HCT116 (cell line): Measurements from ENCODE around the gene SPCS2. TPM values are rescaled to one million over a fixed set of nuclear protein-coding genes. Genes with fewer than 3 reads are reported as not detected.

Experiments
- ATAC-seq: fragments of 200-7000 bp; cut with Tn5 transposase; 2 replicates; pipeline ENCODE4 v1.9.1; 2020; ENCODE audit warnings: mild to moderate bottlenecking, moderate library complexity
- BruUV-seq: library from RNA; stranded (reverse); fragments of 400-500 nt; replicated peaks from 2 replicates; lab custom pipeline; 2021; lab: Mats Ljungman, UMichigan
- CTCF ChIA-PET: fragments of 300-600 bp; sonication (Branson Sonifier 250); formaldehyde crosslinking; loops from one replicate; lab custom pipeline; 2021; ENCODE audit warnings: antibody characterized with exemption; lab: Charles Lee
- POLR2A ChIA-PET: fragments of 300-600, 350-600 bp; sonication (Branson Sonifier 250); formaldehyde crosslinking; loops from one replicate; lab custom pipeline; 2021; ENCODE audit warnings: antibody characterized with exemption; lab: Charles Lee
- RAD21 ChIA-PET, 2 experiments: fragments of 300-600 bp; sonication (Branson Sonifier 250); formaldehyde crosslinking; loops; one replicate each; lab custom pipeline; 2023; ENCODE audit warnings: low total read pairs in 2 of 2; ENCODE audit not compliant: uncharacterized antibody in 2 of 2, unreplicated experiment in 2 of 2, low non-redundant PET in 1 of 2; lab: Charles Lee
- DNase-seq: peaks from one replicate; pipeline ENCODE4 v3.0.0-alpha.2; 2010; ENCODE audit warnings: low read depth, low spot score
- H2AFZ ChIP-seq: fragments of 200-600 bp; shearing (Covaris generic), sonication (generic); 2 replicates; pipeline ENCODE4 v1.6.1; 2017; ENCODE audit warnings: low read depth, mixed run types, mixed read lengths, antibody characterized with exemption, low read length; ENCODE audit not compliant: poor library complexity, severe bottlenecking
- H3K27ac ChIP-seq: 2 replicates; pipeline ENCODE4 v1.5.1; 2012; ENCODE audit warnings: low read depth, low read length
- H3K27me3 ChIP-seq: fragments of 200-600 bp; sonication (generic); 2 replicates; pipeline ENCODE4 v1.6.1; 2016; ENCODE audit warnings: mixed run types, low read length, mixed read lengths; ENCODE audit not compliant: insufficient read depth
- H3K36me3 ChIP-seq, 2 experiments: fragments of 200-500 bp in 1 of 2; fragments of 200-600 bp in 1 of 2; sonication (Bioruptor generic) in 1 of 2; sonication (generic) in 1 of 2; 2 replicates each; pipeline versions ENCODE4 v1.5.1 to v1.6.1; 2014 to 2016; ENCODE audit warnings: low read length in 2 of 2, inconsistent platforms in 1 of 2, mixed read lengths in 1 of 2, mixed run types in 1 of 2; ENCODE audit not compliant: insufficient read depth in 2 of 2, control insufficient read depth in 1 of 2
- H3K4me1 ChIP-seq, 2 experiments: fragments of 200-600 bp in 1 of 2; sonication (generic) in 1 of 2; 2 replicates each; pipeline versions ENCODE4 v1.5.1 to v1.6.1; 2012 to 2017; ENCODE audit warnings: low read length in 2 of 2, inconsistent platforms in 1 of 2, mild to moderate bottlenecking in 1 of 2, mixed read lengths in 1 of 2, mixed run types in 1 of 2, moderate library complexity in 1 of 2; ENCODE audit not compliant: insufficient read depth in 2 of 2, control insufficient read depth in 1 of 2
- H3K4me2 ChIP-seq: fragments of 200-600 bp; sonication (generic); 2 replicates; pipeline ENCODE4 v1.6.1; 2017; ENCODE audit warnings: mixed run types, low read length, mixed read lengths
- H3K4me3 ChIP-seq, 2 experiments: fragments of 200-600 bp in 1 of 2; sonication (generic) in 1 of 2; replicated peaks in 1 of 2; 2 replicates each; pipeline ENCODE4 v1.5.1; 2011 to 2016; ENCODE audit warnings: low read length in 2 of 2, control low read depth in 1 of 2, low read depth in 1 of 2, mild to moderate bottlenecking in 1 of 2, mixed read lengths in 1 of 2, mixed run types in 1 of 2
- H3K79me2 ChIP-seq: fragments of 200-600 bp; sonication (generic); 2 replicates; pipeline ENCODE4 v1.6.1; 2017; ENCODE audit warnings: mild to moderate bottlenecking, mixed run types, low read length, moderate library complexity, mixed read lengths; ENCODE audit not compliant: insufficient read depth
- H3K9ac ChIP-seq: fragments of 200-600 bp; sonication (generic); 2 replicates; pipeline ENCODE4 v1.6.1; 2016; ENCODE audit warnings: low read length, mixed read lengths
- H3K9me2 ChIP-seq: fragments of 200-600 bp; sonication (generic), shearing (Covaris generic); 2 replicates; pipeline ENCODE4 v1.6.1; 2017; ENCODE audit warnings: mixed run types, mild to moderate bottlenecking, moderate library complexity; ENCODE audit not compliant: insufficient read depth
- H3K9me3 ChIP-seq, 2 experiments: fragments of 200-500 bp in 1 of 2; fragments of 200-600 bp in 1 of 2; sonication (Bioruptor generic) in 1 of 2; sonication (generic) in 1 of 2; 2 replicates each; pipeline ENCODE4 v1.6.1; 2014 to 2017; ENCODE audit warnings: low read length in 2 of 2, mixed read lengths in 2 of 2, inconsistent platforms in 1 of 2, low read depth in 1 of 2, mild to moderate bottlenecking in 1 of 2, mixed run types in 1 of 2, moderate library complexity in 1 of 2; ENCODE audit not compliant: control insufficient read depth in 1 of 2, insufficient read depth in 1 of 2
- H4K20me1 ChIP-seq: fragments of 200-600 bp; sonication (generic), shearing (Covaris generic); 2 replicates; pipeline ENCODE4 v1.6.1; 2017; ENCODE audit warnings: mixed run types, mild to moderate bottlenecking, moderate library complexity; ENCODE audit not compliant: insufficient read depth
- CEBPB ChIP-seq: IDR thresholded peaks from 2 replicates; pipeline ENCODE4 v1.6.1; 2012; ENCODE audit warnings: low read depth
- EGR1 ChIP-seq: IDR thresholded peaks from 2 replicates; pipeline ENCODE4 v1.6.1; 2012; ENCODE audit warnings: low read depth
- EZH2 ChIP-seq: fragments of 200-600 bp; sonication (generic); IDR thresholded peaks from 2 replicates; pipeline ENCODE4 v1.6.1; 2017; ENCODE audit warnings: antibody characterized with exemption, mixed run types
- EZH2phosphoT487 ChIP-seq: fragments of 200-600 bp; IDR thresholded peaks from 2 replicates; pipeline ENCODE4 v1.6.1; 2018; ENCODE audit warnings: antibody characterized with exemption, borderline replicate concordance
- JUND ChIP-seq: IDR thresholded peaks from 2 replicates; pipeline ENCODE4 v1.6.1; 2012
- POLR2A ChIP-seq: IDR thresholded peaks from 2 replicates; pipeline ENCODE4 v1.7.0; 2011; ENCODE audit warnings: borderline replicate concordance; ENCODE audit not compliant: insufficient read depth, insufficient read length; ENCODE audit errors: extremely low read depth
- POLR2AphosphoS5 ChIP-seq: IDR thresholded peaks from 2 replicates; pipeline ENCODE4 v1.6.1; 2011; ENCODE audit warnings: mild to moderate bottlenecking, low read depth, low read length, moderate library complexity
- RAD21 ChIP-seq: IDR thresholded peaks from 2 replicates; pipeline ENCODE4 v1.6.1; 2012; ENCODE audit warnings: low read depth, mild to moderate bottlenecking
- REST ChIP-seq: IDR thresholded peaks from 2 replicates; pipeline ENCODE4 v1.6.1; 2012; ENCODE audit warnings: low read depth
- SIN3A ChIP-seq: IDR thresholded peaks from 2 replicates; pipeline ENCODE4 v1.6.1; 2012; ENCODE audit warnings: low read depth
- SP1 ChIP-seq: IDR thresholded peaks from 2 replicates; pipeline ENCODE4 v1.6.1; 2012; ENCODE audit warnings: low read depth
- SRF ChIP-seq: IDR thresholded peaks from 2 replicates; pipeline ENCODE4 v1.6.1; 2012; ENCODE audit warnings: low read depth
- TCF7L2 ChIP-seq: IDR thresholded peaks from 2 replicates; pipeline ENCODE4 v1.7.0; 2011; ENCODE audit warnings: borderline replicate concordance, inconsistent platforms; ENCODE audit not compliant: insufficient read depth, insufficient read length; ENCODE audit errors: extremely low read depth
- ZBTB33 ChIP-seq: IDR thresholded peaks from 2 replicates; pipeline ENCODE4 v1.6.1; 2011; ENCODE audit warnings: mild to moderate bottlenecking, low read length, moderate library complexity; ENCODE audit not compliant: insufficient replicate concordance; ENCODE audit errors: extremely low read depth
- ZFX ChIP-seq: fragments of 450-650 bp; IDR thresholded peaks from 2 replicates; pipeline ENCODE4 v1.6.1; 2017
- ZNF274 ChIP-seq: fragments of 200-500 bp; sonication (Bioruptor generic); IDR thresholded peaks from 2 replicates; pipeline ENCODE4 v1.6.1; 2014; ENCODE audit warnings: mild to moderate bottlenecking, low read depth, low read length, inconsistent platforms
- intact Hi-C: fragments of 100-400 bp; cut with micrococcal nuclease; formaldehyde crosslinking; loops from 2 replicates; pipeline ENCODE4 v1.10.0; 2022
- total RNA-seq: library from RNA; stranded (reverse); gene quantifications from one replicate; pipeline ENCODE4 v1.2.1, GENCODE V29; 2021; ENCODE audit not compliant: unreplicated experiment
- TF ChIP-seq, protein P1 (sequence below), 3 experiments: fragments of 200-600 bp in 1 of 3; sonication (generic) in 1 of 3; IDR thresholded peaks in 2 of 3; conservative IDR thresholded peaks in 1 of 3; 2 replicates each; pipeline ENCODE4 v1.5.1; 2012 to 2017; ENCODE audit warnings: low read depth in 2 of 3, low read length in 2 of 3, antibody characterized with exemption in 1 of 3, borderline replicate concordance in 1 of 3, control low read depth in 1 of 3, mild to moderate bottlenecking in 1 of 3, mixed read lengths in 1 of 3, mixed run types in 1 of 3, moderate library complexity in 1 of 3; ENCODE audit not compliant: insufficient read depth in 1 of 3
- TF ChIP-seq, protein P2 (sequence below): IDR thresholded peaks from 2 replicates; pipeline ENCODE4 v1.6.1; 2012
- TF ChIP-seq, protein P3 (sequence below): IDR thresholded peaks from 2 replicates; pipeline ENCODE4 v1.6.1; 2012

SPCS2 gene
- total RNA-seq, 1 experiment from 2014 or later: 133 TPM

GRCh38 chr11:75023446-75024067 is 74.5 kb downstream of the SPCS2 start:
- no peak for TF ChIP-seq POLR2AphosphoS5
- no peak for TF ChIP-seq SRF
- no peak for TF ChIP-seq REST
- TF ChIP-seq, protein P1, sequence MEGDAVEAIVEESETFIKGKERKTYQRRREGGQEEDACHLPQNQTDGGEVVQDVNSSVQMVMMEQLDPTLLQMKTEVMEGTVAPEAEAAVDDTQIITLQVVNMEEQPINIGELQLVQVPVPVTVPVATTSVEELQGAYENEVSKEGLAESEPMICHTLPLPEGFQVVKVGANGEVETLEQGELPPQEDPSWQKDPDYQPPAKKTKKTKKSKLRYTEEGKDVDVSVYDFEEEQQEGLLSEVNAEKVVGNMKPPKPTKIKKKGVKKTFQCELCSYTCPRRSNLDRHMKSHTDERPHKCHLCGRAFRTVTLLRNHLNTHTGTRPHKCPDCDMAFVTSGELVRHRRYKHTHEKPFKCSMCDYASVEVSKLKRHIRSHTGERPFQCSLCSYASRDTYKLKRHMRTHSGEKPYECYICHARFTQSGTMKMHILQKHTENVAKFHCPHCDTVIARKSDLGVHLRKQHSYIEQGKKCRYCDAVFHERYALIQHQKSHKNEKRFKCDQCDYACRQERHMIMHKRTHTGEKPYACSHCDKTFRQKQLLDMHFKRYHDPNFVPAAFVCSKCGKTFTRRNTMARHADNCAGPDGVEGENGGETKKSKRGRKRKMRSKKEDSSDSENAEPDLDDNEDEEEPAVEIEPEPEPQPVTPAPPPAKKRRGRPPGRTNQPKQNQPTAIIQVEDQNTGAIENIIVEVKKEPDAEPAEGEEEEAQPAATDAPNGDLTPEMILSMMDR (IDR thresholded peaks at IDR 0.05 in 2 of 3, conservative IDR thresholded peaks at IDR 0.05 in 1 of 3; ENCODE audit: borderline replicate concordance in 1 of 3, insufficient read depth in 1 of 3, low read depth in 2 of 3, low read length in 2 of 3): no peak
- TF ChIP-seq CEBPB: no peak
- TF ChIP-seq, protein P2, sequence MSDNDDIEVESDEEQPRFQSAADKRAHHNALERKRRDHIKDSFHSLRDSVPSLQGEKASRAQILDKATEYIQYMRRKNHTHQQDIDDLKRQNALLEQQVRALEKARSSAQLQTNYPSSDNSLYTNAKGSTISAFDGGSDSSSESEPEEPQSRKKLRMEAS: no peak
- TF ChIP-seq EZH2: no peak
- TF ChIP-seq, protein P3, sequence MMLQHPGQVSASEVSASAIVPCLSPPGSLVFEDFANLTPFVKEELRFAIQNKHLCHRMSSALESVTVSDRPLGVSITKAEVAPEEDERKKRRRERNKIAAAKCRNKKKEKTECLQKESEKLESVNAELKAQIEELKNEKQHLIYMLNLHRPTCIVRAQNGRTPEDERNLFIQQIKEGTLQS: no peak
- TF ChIP-seq RAD21: no peak
- no peak for TF ChIP-seq JUND
- no peak for TF ChIP-seq ZBTB33
- no peak for TF ChIP-seq ZFX
- no peak for TF ChIP-seq EGR1
- no peak for TF ChIP-seq SP1
- no peak for TF ChIP-seq EZH2phosphoT487
- TF ChIP-seq TCF7L2: no peak
- TF ChIP-seq POLR2A: no peak
- no peak for TF ChIP-seq SIN3A
- TF ChIP-seq ZNF274: no peak
- POLR2A ChIA-PET: interaction anchor here (1.4 kb wide), 1 partner anchor 225 kb away, joined by 4 read pairs; no protein-coding TSS in a partner anchor
- H3K27me3 ChIP-seq: no peaks in the 10 kb centered on the region

More at GRCh38 chr11:75023446-75024067, 74.5 kb downstream of the SPCS2 start:
- Histone ChIP-seq H3K4me3 (no peak overlapping the region), H4K20me1 (no peaks in the 10 kb centered on the region), H3K9ac (no peak overlapping the region), H3K4me2 (no peak overlapping the region), H3K27ac (no peak overlapping the region), H3K36me3 (no peaks in the 10 kb centered on the region), H3K4me1 (no peaks in the 10 kb centered on the region), H3K79me2 (no peaks in the 10 kb centered on the region), H3K9me3 (no peaks in the 10 kb centered on the region), H3K9me2 (no peaks in the 10 kb centered on the region), H2AFZ (no peak overlapping the region)
- intact Hi-C loops: loop anchor here (1.0 to 2.0 kb wide), 4 partner anchors 117 to 225 kb away; no protein-coding TSS in a partner anchor
- ATAC-seq (peak; percentile 8; the same call in 1 of the 2 replicates), DNase-seq (no peak)
- ChIA-PET RAD21 (interaction anchor here (1.0 to 3.5 kb wide), 4 partner anchors 117 to 225 kb away, joined by 4 to 19 read pairs (median 10); no protein-coding TSS in a partner anchor), CTCF (interaction anchor here (0.7 to 5.6 kb wide), 15 partner anchors 8 to 247 kb away, joined by 3 to 79 read pairs (median 10); no protein-coding TSS in a partner anchor)
- BruUV-seq: no TSS peak
